CD4-positive, alpha-beta T cell (primary cell): ENCODE results near the gene SHISA5. TPM values are rescaled to one million over a fixed set of nuclear protein-coding genes. Genes with fewer than 3 reads are reported as not detected.

Experiments
- ATAC-seq: fragments of 200-7000 bp; cut with Tn5 transposase; one replicate; pipeline ENCODE4 v1.10.0; 2022; ENCODE audit warnings: mild to moderate bottlenecking; ENCODE audit not compliant: poor library complexity
- CTCF ChIA-PET: fragments of 350-600 bp; sonication (Branson Sonifier 250); formaldehyde crosslinking; loops from one replicate; lab custom pipeline; 2021; ENCODE audit warnings: antibody characterized with exemption, inconsistent platforms; lab: Charles Lee
- POLR2A ChIA-PET: fragments of 350-600 bp; sonication (Branson Sonifier 250); formaldehyde crosslinking; loops from one replicate; lab custom pipeline; 2021; ENCODE audit warnings: antibody characterized with exemption, inconsistent platforms; lab: Charles Lee
- DNase-seq, 14 experiments: peaks; one replicate each; pipeline ENCODE4 v3.0.0-alpha.2; 2013 to 2020; ENCODE audit warnings: mixed read lengths in 2 of 14
- H3K27ac ChIP-seq, 2 donors: one replicate each; pipeline versions ENCODE4 v1.5.1 to v1.7.0; 2013; ENCODE audit warnings: low read length in 2 of 2, low read depth in 1 of 2, mild to moderate bottlenecking in 1 of 2
- H3K27me3 ChIP-seq, 2 experiments: 1 replicate in 1 of 2; 2 replicates in 1 of 2; pipeline versions ENCODE4 v1.6.1 to v1.7.0; 2013; ENCODE audit warnings: low read length in 2 of 2, control low read depth in 1 of 2, mild to moderate bottlenecking in 1 of 2, moderate library complexity in 1 of 2; ENCODE audit not compliant: insufficient read depth in 2 of 2, control insufficient read depth in 1 of 2
- H3K36me3 ChIP-seq: one replicate; pipeline ENCODE4 v1.6.1; 2013; ENCODE audit warnings: low read length, control low read depth; ENCODE audit not compliant: insufficient read depth
- H3K4me1 ChIP-seq: one replicate; pipeline ENCODE4 v1.6.1; 2013; ENCODE audit warnings: low read length, control low read depth; ENCODE audit not compliant: insufficient read depth
- H3K4me3 ChIP-seq: one replicate; pipeline ENCODE4 v1.5.1; 2013; ENCODE audit warnings: mild to moderate bottlenecking, low read length, moderate library complexity
- H3K9me3 ChIP-seq, 2 experiments: 1 replicate in 1 of 2; 2 replicates in 1 of 2; pipeline versions ENCODE4 v1.6.1 to v1.7.0; 2013; ENCODE audit warnings: low read length in 2 of 2, mild to moderate bottlenecking in 2 of 2, control low read depth in 1 of 2, moderate library complexity in 1 of 2; ENCODE audit not compliant: control insufficient read depth in 1 of 2, insufficient read depth in 1 of 2
- H3K27ac Mint-ChIP-seq: one replicate; pipeline ENCODE4 v1.8.0; 2020; ENCODE audit warnings: mixed read lengths
- H3K27me3 Mint-ChIP-seq: one replicate; pipeline ENCODE4 v1.8.0; 2021; ENCODE audit warnings: mixed read lengths
- H3K36me3 Mint-ChIP-seq: one replicate; pipeline ENCODE4 v1.8.0; 2021; ENCODE audit warnings: low read depth, mixed read lengths
- H3K4me1 Mint-ChIP-seq: one replicate; pipeline ENCODE4 v1.8.0; 2021; ENCODE audit warnings: low read depth, mixed read lengths
- H3K4me3 Mint-ChIP-seq: one replicate; pipeline ENCODE4 v1.8.0; 2020; ENCODE audit warnings: mild to moderate bottlenecking, mixed read lengths
- H3K9me3 Mint-ChIP-seq: one replicate; pipeline ENCODE4 v1.8.0; 2020; ENCODE audit warnings: mixed read lengths
- intact Hi-C, 2 experiments: fragments of 100-400 bp; cut with DNase I in 1 of 2; cut with micrococcal nuclease in 1 of 2; formaldehyde crosslinking; loops; one replicate each; pipeline versions ENCODE4 v1.15.1 to v1.9.0; 2023 to 2025; cut with DNase I, micrococcal nuclease
- total RNA-seq, 174 experiments: library from RNA in 2 of 174; stranded (reverse) in 2 of 174; gene quantifications; one replicate each; pipeline ENCODE4 v1.2.3 and lab custom pipeline; 2021 to 2026
- TF ChIP-seq, protein P1 (sequence below): fragments of 200-600 bp; IDR thresholded peaks from one replicate; pipeline ENCODE4 v1.8.0; 2022; ENCODE audit warnings: antibody characterized with exemption, mild to moderate bottlenecking

SHISA5 gene
- total RNA-seq, 2 experiments from 2014 or later = 102 to 109 TPM

DNA sequence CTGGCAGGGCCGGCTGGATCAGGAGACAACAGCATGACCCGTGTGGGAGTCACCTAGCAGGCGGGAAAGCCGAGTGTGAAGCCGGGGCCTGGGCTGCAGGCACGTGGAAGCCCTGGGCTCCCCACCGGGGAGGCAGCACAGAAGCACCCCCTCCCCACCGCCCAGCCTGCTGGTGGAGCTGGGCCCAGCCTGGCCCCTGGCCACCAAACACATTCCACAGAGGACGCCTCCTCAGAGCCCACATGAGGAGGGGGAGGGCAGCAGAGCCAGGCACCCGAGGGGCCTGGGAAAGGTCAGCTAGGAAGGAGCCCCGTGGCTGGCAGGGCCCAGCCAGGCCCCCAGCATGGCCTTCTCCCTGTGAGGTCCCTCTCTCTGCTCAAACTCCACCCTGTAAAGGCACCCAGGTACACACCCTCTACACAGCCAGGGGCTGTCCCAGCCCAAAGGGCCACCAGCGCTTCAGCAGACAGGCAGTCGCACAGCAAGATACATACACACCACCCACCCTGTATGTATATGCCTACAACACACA is 78.6 kb downstream of the SHISA5 start:
- ATAC-seq (no peak), DNase-seq (no peak)
- Mint-ChIP-seq H3K4me3 (no peak overlapping the region), H3K4me1 (peaks cover 2% of the 10 kb centered on the region), H3K36me3 (no peaks in the 10 kb centered on the region), H3K27ac (no peak overlapping the region), H3K9me3 (no peaks in the 10 kb centered on the region), H3K27me3 (no peaks in the 10 kb centered on the region)
- TF ChIP-seq, protein P1, sequence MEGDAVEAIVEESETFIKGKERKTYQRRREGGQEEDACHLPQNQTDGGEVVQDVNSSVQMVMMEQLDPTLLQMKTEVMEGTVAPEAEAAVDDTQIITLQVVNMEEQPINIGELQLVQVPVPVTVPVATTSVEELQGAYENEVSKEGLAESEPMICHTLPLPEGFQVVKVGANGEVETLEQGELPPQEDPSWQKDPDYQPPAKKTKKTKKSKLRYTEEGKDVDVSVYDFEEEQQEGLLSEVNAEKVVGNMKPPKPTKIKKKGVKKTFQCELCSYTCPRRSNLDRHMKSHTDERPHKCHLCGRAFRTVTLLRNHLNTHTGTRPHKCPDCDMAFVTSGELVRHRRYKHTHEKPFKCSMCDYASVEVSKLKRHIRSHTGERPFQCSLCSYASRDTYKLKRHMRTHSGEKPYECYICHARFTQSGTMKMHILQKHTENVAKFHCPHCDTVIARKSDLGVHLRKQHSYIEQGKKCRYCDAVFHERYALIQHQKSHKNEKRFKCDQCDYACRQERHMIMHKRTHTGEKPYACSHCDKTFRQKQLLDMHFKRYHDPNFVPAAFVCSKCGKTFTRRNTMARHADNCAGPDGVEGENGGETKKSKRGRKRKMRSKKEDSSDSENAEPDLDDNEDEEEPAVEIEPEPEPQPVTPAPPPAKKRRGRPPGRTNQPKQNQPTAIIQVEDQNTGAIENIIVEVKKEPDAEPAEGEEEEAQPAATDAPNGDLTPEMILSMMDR = no peak
- H3K4me3 ChIP-seq = no peak overlapping the region
- ChIA-PET CTCF (no interaction called here), POLR2A (no interaction called here)
- no peak overlapping the region for H3K27ac ChIP-seq
- H3K4me1 ChIP-seq = peaks cover 15% of the 10 kb centered on the region
- intact Hi-C loops = no loop called here
- no peaks in the 10 kb centered on the region for H3K27me3 ChIP-seq
- no peaks in the 10 kb centered on the region for H3K9me3 ChIP-seq
- no peaks in the 10 kb centered on the region for H3K36me3 ChIP-seq

DNA sequence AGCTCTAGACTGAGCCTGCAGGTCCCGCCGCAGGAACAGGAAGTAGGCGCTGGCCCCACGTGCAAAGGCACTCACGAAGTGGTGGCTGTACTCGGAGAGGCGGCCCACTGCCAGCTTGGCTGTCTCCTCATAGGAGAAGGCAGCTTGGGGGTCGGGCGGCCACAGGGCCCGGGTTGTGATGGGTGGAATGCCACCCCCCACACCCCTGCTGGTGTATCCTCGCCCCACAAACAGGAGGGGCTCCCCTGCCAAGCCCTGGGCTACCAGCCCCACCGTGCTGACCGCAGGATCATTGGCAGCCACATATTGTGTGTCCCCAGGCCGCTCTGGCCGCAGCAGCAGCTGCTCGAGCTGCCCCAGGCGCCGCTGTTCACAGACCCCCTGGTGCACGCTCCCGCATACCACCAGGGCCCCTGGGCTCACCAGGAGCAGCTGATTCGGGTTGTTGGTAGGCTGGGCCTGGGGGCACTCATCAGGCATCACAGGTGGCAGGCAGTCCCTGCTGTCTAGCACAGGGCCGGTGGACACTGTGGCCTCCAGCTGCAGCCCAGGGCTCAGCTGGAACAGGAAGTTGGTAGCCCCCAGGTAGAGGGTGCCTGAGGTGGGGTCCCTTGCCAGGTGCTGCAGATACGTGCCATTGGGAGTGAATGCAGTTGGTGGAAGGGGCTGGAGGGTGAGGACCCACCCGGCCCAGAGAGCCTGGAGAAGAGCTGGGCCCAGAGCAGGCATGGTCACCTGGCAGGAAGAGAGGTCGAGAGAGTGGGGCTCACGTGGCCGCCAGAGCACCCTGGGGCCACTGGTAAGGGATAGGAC is 79.9 kb downstream of the SHISA5 start:
- no peaks in the 10 kb centered on the region for H3K4me1 Mint-ChIP-seq
- no peak overlapping the region for H3K27ac ChIP-seq
- H3K36me3 ChIP-seq = no peaks in the 10 kb centered on the region
- no peaks in the 10 kb centered on the region for H3K9me3 ChIP-seq
- H3K4me1 ChIP-seq = peaks cover 7% of the 10 kb centered on the region
- H3K27ac Mint-ChIP-seq = no peak overlapping the region
- no peak overlapping the region for H3K4me3 Mint-ChIP-seq
- no peak for ATAC-seq
- ChIA-PET CTCF (interaction anchor here (0.6 to 2.6 kb wide), 2 partner anchors 12 to 78 kb away, joined by 3 to 7 read pairs; no protein-coding TSS in a partner anchor), POLR2A (no interaction called here)
- no peaks in the 10 kb centered on the region for H3K27me3 ChIP-seq
- H3K27me3 Mint-ChIP-seq = no peaks in the 10 kb centered on the region
- intact Hi-C loops = no loop called here
- no peak overlapping the region for H3K4me3 ChIP-seq
- no peak for DNase-seq
- no peaks in the 10 kb centered on the region for H3K36me3 Mint-ChIP-seq
- TF ChIP-seq, protein P1 = no peak
- no peaks in the 10 kb centered on the region for H3K9me3 Mint-ChIP-seq

DNA sequence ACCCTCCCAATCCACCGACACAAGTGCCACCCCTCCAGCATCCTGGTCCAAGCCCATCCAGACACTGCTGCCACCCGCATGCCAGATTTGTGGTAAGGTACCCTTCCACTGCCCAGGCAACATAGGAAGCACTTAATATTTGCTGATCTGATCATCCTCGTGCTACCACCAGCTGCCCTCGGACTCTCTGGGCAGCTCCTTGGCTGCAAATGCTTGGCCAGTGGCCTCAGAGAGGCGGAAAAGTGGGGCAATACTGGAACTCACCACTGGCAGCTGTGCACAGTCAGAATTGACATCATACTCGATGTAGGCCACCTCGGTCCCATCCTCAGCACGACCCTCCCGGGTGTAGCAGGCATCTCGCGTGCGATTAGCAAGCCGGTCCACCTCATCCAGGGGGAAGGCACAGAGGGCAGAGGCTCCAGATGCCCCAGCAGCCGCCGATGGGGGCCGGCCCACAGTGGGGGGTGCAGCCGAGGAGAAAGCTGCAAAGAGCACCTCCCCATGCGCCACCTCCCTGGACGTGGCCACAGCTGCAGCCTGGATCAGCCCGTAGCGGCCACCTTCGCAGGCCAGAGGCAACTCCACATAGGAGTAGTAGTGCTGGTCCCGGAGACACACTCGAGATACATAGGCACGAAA is 80.6 kb downstream of the SHISA5 start:
- ATAC-seq (no peak), DNase-seq (no peak)
- ChIA-PET POLR2A (no interaction called here), CTCF (interaction anchor here (0.6 to 2.6 kb wide), 2 partner anchors 13 to 79 kb away, joined by 3 to 7 read pairs; no protein-coding TSS in a partner anchor)
- no peaks in the 10 kb centered on the region for H3K36me3 ChIP-seq
- Mint-ChIP-seq H3K27ac (no peak overlapping the region), H3K4me1 (no peaks in the 10 kb centered on the region), H3K36me3 (no peaks in the 10 kb centered on the region), H3K27me3 (no peaks in the 10 kb centered on the region), H3K4me3 (no peak overlapping the region), H3K9me3 (no peaks in the 10 kb centered on the region)
- TF ChIP-seq, protein P1 = no peak
- H3K9me3 ChIP-seq = no peaks in the 10 kb centered on the region
- no peak overlapping the region for H3K27ac ChIP-seq
- intact Hi-C loops = no loop called here
- H3K4me1 ChIP-seq = peaks cover under 1% of the 10 kb centered on the region
- no peak overlapping the region for H3K4me3 ChIP-seq
- no peaks in the 10 kb centered on the region for H3K27me3 ChIP-seq
